ENCODE results near the gene CYSLTR2.

GRCh38 chr13:48733739-48734335 lies 80.1 kb downstream of the CYSLTR2 start:
- no peak for TF ChIP-seq CTCF (conservative IDR thresholded peaks at IDR 0.05)
- TF ChIP-seq ZFX (IDR thresholded peaks at IDR 0.05) = no peak
